ENCODE results near the gene MIF4GD.

GRCh38 chr17:75262112-75262606 lies 8.9 kb downstream of the MIF4GD start:
- TF ChIP-seq REST (IDR thresholded peaks at IDR 0.05; ENCODE audit: borderline replicate concordance): no peak
- TF ChIP-seq REST (CRISPR knock-in tag; IDR thresholded peaks at IDR 0.05; ENCODE audit: low read depth): no peak
- TF ChIP-seq ARID1B (IDR thresholded peaks at IDR 0.05): no peak
- no peak for TF ChIP-seq ZBTB26 (CRISPR knock-in tag; IDR thresholded peaks at IDR 0.05)
- no peak for TF ChIP-seq ZNF197 (CRISPR knock-in tag; IDR thresholded peaks at IDR 0.05; ENCODE audit: low read depth)
- no peak for TF ChIP-seq NFRKB (IDR thresholded peaks at IDR 0.05; ENCODE audit: low read depth)
- TF ChIP-seq DDX20 (tag; IDR thresholded peaks at IDR 0.05; ENCODE audit: low read depth): no peak
- no peak for TF ChIP-seq HDAC1 (IDR thresholded peaks at IDR 0.05)
- TF ChIP-seq TAF1 (IDR thresholded peaks at IDR 0.05; ENCODE audit: control insufficient read depth, extremely low read depth, insufficient read depth, low read length, severe bottlenecking): no peak
- TF ChIP-seq NFE2L1 (tag; IDR thresholded peaks at IDR 0.05; ENCODE audit: borderline replicate concordance, low read depth): no peak
- TF ChIP-seq AFF4 (CRISPR knock-in tag; IDR thresholded peaks at IDR 0.05): no peak
- no peak for TF ChIP-seq EP300 (IDR thresholded peaks at IDR 0.05; ENCODE audit: low read length)

Data from K562 (cell line).